CD4-positive, alpha-beta T cell treated with Interleukin-15 for 1 hour (primary cell): ENCODE results near the gene CD40.
"Not testable (repeated sequence)": the region's sequence is repeated elsewhere in the genome, so short reads cannot be mapped to it uniquely, and the experiment has no call there.

Experiments used
- DNase-seq: peaks from one replicate; pipeline ENCODE4 v3.0.0-alpha.2; 2020

The CD40 gene

DNA sequence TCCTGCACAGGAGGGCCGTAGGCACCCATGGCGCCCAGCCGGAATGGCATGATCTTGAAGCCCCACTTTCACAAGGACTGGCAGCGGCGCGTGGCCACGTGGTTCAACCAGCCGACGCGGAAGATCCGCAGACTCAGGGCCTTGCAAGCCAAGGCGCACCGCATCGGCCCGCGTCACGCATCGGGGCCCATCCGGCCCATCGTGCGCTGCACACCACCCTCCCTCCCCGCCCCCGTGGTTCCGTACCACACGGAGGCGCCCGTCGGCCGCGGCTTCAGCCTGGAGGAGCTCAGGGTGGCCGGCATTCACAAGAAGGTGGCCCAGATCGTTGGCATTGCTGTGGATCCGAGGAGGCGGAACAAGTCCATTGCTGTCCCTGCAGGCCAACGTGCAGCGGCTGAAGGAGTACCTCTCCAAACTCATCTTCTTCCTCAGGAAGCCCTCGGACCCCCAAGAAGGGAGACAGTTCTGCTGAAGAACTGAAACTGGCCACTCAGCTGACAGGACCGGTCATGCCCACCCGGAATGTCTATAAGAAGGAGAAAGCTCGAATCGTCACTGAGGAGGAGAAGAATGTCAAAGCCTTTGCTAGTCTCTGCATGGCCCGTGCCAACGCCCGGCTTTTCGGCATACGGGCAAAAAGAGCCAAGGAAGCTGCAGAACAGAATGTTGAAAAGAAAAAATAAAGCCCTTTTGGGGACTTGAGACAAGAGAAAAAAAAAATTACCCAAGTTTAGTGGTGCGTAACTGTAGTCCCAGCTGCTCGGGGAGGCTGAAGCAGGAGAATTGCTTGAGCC is 18.4 kb upstream of the CD40 start:
- DNase-seq: peak; percentile 58

DNA sequence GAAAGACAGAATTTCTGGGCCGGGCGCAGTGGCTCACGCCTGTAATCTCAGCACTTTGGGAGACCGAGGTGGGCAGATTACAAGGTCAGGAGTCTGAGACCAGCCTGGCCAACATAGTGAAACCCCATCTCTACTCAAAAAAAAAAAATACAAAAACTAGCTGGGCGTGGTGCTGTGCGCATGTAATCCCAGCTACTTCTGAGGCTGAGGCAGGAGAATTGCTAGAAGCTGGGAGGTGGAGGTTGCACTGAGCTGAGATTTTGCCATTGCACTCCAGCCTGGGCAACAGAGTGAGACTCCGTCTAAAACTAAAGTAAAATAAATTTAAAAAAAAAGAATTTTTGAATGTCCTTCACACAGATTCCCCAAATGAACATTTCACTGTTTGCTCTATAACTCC is 17.7 kb upstream of the CD40 start:
- DNase-seq: not testable (repeated sequence)

DNA sequence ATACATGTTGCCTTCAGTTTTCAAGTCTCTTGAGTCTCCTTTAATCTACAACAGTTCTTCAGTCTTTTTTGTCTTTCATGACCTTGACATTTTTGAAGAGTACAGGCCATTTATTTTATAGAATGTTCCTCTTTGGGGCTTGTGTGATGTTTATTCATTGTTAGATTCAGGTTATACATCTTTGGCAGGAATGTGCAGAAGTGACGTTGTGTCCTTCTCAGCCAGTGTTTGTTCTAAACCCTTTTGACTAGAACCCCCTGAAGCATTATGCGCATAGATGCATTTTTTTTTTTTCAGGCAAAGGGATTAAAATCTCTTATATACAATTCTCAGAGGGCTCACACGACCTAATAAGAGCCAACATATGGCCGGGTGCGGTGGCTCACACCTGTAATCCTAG is 17.1 kb upstream of the CD40 start:
- DNase-seq: no peak

DNA sequence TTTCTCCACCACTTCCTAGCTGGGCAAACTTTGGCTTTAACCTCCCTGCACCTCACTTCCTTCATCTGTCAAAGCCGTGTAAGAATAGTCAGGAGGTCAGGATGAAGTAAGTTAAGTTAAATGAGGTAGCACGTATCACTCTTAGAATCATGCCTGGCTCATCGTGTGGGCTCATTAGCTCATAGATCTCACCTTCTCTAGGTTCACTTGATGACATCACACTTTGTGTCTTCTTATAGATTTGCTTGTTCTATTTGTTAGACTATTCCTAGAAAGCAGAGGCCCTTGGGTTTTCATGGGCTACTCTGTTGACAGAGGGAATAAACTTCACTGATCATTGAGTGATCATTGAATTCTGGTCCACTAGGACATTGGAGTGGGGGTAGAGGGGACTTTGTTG is 16.2 kb upstream of the CD40 start:
- no peak for DNase-seq

DNA sequence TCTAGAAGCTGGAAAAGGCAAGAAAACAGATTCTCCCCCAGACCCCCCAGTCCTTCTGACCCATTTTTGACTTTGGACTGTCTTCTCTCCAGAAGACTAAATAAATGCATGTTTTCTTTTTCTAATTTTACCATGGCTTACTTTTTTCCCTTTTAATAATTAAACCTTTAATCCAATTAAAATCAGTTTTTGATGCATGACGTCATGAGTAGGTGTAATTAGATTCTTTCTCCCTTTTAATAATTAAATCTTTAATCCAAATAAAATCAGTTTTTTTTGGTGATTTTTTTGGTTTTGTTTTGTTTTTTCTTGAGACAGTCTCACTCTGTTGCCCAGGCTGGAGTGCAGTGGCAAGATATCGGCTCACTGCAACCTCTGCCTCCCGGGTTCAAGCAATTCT is 15.2 kb upstream of the CD40 start:
- DNase-seq: no peak

DNA sequence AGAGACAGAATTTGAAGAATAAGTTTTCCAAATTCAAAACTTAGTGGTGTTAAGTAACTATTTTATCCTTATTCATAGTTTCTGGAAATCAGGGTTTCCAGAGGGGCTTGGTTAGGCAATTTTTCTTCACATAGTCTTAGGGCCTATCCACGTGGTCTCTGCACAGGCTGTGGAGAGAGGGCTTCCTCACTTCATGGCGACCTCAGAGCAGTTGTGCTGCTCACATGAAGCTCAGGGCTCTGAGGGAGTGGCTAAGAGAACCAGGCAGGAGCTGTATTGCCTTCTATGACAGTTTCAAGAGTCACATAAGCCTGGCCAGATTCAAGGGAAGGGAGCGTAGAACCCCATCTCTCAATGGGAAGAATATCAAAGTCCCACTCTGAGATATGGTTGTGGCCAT is 13.9 kb upstream of the CD40 start:
- no peak for DNase-seq

DNA sequence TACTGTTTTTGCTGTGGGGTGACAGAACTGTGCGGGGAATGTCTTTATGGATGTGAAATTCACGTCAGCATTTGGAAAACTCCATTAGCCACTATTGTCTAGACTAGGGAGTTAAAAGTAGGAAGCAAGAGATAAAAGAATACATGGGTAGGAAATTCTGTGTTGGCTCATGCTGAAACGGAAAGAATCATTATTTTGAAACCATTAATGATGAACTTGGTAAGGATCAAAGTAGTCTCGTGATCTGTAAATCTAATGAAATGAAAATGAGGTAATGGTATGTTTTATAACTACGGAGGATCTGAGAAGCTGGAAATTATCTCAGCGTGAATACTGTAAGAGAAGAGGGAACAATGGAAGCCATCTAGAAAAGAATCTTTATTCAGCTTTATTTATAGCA is 11.1 kb upstream of the CD40 start:
- no peak for DNase-seq

DNA sequence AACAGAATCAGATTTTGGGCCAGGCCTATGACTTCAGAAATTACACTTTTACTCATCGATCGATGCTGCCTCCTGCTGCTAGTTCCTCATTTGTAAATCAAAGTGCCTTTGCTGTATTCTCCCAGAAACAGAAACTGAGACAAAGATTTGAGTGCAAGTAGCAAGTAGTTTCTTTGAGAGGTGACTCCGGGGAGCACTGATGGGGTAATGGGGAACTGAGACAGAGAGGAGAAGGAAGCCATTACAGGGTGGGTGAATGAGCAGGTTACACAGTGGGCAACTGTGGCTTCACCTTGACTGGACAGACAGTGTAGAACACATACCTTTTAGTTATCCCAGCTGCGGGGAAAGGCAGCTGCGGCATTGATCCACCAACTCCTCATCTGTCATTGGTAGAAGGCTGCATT is 9.7 kb upstream of the CD40 start:
- peak; percentile 49 for DNase-seq

DNA sequence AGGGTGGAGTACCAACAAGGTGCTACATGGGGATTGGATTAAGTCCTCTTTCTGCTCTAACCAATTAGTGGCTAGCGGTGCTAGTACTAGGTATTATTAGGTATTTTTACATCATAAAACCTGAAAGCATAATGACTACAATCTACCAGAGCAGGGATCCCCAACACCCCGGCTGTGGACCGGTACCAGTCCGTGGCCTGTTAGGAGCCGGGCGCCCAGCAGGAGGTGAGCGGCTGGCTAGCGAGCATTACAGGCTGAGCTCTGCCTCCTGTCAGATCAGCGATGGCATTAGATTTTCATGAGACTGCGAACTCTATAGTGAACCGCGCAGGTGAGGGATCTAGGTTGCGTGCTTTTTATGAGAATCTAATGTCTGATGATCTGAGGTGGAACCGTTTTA is 9.1 kb upstream of the CD40 start:
- DNase-seq: no peak

DNA sequence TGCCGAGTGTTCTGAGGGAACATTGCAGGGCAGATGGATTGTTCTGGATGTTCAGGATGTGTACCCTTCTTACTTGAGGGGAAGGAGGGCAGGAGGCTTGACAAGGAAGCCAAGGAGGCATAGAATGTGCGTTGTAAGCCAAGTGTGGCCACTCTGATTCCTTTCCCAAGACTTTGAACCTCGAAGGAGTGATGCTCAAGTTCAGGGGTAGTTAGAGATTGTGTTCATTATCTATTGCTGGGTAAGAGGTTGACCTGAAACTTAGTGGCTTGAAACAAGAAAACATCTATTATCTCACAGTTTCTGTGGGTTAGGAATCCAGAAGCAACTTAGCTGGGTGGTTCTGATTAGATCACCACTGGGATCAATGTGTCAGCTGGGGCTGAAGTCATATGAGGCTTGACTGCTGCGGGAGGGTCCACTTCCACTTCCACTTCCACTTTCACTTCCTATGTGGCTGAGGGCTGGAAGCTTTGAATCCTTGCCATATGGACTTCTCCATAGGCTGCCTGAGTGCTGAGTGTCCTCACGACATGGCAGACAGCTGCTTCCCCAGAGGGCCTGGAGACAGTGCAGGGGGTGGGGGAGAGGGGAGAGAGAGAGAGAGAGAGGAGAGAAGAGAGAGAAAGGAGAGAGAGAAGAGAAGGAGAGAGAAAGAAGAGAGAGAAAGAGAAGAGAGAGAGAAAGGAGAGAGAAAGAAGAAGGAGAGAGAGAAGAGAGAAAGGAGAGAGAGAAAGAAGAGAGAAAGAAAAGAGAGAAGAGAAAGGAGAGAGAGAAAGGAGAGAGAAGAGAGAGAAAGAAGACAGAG is 6.9 kb upstream of the CD40 start:
- peak; percentile 77 for DNase-seq

DNA sequence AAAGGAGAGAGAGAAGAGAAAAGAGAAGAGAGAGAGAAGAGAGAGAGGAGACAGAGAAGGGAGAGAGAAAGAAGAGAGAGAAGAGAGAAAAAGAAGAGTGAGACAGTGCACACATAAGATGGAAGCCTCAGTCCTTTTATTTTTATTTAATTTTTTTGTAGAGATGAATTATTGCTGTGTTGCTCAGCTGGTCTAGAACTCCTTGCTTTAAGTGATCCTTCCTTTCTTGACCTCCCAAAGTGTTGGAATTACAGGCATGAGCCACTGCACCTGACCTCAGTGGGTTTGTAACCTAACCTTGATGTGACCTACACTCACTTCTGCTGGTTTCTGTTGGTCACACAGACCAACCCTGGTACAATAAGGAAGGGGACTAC is 6.3 kb upstream of the CD40 start:
- DNase-seq: no peak

DNA sequence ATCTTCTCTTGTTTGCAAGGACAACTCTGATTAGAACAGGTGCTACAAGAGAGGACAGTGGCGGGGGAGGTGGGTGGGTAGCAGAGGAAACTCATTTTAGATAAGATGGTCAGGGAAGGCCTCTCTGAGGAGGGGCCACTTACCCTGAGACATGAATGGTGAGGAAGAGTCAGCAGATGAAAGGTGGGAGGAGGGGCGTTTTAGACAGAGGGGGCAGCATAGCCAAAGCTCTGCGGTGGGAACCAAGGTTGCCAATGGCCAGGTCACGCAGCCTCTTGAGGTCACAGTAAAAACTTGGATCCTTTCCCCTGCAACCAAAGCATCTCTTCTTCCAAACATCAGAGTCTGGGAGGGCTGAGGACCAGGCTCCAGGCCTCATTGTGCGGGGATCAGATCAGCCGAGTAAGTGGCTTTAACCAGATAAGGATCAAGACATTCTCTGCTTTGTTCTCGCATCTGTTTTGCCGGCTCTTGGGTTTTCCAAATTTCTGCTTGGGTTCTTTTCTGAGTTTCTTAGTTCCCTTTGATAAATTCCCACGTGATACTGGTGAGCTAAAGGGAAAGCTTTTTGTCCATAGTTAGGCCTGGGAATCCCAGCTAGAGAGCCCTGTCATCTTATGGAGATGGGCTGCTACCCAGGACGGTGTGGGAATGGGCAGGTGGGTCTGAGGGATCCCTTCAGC is 5.5 kb upstream of the CD40 start:
- DNase-seq: no peak

DNA sequence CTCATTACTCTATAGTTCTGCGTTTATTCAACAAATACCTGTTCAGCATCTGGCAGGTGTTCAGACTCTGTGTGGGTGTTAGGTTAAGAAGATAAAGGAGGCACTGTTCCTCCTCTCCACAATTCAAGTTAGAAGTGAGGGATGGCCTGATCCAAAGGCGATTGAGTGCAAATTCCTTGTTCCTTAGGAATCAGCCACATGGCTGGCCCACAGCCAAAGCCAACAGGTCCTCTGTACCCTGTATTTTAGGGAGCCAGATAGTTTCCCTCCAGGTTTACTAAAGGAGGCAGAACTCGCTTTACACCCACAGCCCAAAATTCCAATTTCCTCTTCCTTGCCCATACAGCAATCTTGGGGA is 5.0 kb upstream of the CD40 start:
- no peak for DNase-seq

DNA sequence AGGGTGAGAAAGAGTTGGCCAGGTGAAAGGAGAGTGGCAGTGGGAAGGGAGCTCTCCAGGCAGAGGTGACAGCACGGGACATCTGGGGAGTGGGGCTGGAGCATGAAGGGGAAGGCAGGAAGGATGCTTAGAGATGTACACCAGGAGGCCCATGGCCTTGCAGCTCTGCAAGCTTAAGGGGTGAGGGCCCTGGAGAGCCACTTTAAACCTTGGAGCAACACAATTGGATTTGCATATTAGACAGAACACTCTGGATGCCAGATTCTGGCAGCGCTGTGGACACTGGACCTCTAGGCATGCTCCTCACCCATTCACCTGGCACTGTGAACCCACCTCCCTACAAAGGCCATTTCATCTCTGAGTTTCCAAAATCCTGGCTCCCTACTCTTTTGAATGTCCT is 3.7 kb upstream of the CD40 start:
- no peak for DNase-seq

DNA sequence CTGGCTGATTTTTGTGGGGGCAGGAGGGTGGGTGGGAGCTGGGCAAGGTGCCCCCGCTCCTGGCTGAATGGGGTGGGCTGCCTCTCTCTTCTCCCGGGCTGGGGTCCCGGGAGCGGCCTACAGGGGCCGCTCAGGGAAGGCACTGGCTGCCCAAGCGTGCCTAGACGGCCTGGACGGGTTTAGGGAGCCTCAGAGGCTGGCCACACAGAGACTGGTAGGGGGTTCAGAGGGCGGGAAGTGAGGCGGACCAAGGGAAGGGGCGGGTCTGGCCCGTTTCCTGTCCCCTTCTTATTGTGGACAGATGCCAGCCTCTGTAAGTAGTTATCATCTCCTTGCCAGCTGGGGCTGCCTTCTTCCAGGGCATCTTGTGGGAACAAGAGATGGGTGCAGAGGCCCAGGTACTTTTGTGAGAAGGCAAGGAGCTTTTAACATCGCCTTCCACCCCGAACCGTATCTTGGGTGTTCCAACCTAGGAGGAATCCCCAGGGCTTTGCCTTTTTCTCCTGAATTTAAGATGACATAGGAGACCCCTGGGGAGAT is 437 bp downstream of the CD40 start:
- peak; percentile 41 for DNase-seq

DNA sequence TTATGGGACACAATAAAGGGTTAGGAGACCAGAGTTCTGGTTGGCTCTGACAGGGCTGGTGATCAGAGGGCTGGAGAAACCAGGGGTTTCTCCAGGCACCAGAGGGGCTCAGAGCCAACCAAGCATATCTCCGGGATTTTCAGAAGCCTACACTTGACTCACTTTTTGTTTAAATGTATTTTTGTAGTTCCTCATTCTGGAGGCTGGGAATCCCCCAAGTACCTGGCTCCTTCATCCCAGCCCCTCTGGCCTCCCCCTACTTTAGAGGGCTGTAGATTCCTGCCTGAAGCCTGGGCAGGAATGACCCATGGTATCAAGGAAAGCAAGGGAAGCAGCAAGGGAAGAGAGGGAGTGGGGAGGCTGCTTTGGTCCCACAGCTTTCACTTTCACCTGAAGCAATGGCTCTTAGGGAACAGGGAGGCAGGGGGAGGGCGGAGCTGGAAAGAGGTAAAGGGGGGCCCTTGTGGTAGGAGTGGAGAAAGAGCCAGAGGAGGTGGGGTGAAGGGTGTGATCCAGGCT is 973 bp downstream of the CD40 start:
- DNase-seq: peak; percentile 51

DNA sequence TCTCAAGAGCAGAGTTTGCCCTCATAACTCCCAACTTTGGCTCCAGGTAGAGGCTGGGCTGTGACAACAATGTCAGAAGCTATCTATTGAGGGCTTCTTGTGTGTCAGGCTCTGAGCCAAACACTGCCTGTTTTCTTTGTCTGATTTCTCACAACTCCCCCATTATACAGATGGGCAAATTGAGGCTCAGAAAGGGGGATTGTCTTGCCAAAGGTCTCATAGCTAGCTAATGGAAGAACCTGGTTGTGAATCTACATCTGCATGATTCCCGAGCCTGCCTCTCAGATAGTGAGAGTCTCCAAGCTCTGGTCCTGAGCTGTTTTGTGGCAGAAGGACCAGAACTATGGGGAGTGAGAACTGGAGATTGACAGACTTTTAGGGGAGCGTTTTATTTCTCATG is 1.4 kb downstream of the CD40 start:
- DNase-seq: no peak

DNA sequence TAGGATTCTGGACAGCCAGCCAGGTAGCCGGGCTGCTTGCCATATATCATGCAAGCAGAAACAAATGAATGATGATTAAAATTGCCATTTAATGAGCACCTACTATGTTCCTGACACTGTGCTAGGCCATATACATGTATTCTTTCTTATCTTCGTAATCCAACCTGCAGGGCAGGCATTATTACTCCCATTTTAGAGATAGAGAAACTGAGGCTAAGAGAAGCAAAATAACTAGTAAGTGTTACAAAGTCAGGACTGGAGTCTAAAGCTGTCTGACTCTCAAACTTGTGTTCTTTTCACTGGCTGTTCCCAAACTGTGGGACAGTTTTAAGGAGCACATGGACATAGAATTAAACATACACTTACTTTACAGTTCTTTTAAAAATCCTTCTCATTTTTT is 2.0 kb downstream of the CD40 start:
- no peak for DNase-seq

DNA sequence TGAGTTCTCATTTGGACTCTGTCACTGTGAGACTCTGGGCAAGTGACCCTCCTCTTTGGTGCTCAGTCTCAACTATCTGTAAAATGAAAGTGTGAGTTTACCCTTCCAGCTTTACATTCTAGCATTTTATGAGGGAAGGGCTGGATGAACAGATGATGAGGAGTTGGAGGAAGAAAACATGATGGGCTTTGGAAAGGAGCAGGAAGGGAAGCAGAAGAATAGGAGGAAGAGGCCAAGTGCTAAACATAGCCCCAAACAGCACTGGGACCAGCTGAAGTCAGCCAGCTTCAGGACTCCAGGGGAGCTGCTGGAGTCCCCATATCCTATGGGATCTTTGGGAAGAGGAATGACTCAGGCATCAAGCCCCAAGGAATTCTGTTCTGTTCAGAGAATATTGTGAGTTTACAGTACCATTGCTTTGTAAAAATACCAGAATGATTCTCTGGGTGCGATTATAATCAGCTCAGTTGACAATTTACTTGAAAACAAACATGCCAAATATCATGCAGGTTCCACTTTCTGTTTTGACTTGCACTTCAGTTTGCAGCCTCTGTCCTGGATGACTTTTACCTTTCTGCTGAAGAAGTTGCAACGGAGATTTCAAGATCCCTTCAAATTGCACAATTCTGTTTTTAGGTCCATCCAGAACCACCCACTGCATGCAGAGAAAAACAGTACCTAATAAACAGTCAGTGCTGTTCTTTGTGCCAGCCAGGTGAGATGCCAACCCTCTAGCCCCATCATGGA is 3.2 kb downstream of the CD40 start:
- no peak for DNase-seq

DNA sequence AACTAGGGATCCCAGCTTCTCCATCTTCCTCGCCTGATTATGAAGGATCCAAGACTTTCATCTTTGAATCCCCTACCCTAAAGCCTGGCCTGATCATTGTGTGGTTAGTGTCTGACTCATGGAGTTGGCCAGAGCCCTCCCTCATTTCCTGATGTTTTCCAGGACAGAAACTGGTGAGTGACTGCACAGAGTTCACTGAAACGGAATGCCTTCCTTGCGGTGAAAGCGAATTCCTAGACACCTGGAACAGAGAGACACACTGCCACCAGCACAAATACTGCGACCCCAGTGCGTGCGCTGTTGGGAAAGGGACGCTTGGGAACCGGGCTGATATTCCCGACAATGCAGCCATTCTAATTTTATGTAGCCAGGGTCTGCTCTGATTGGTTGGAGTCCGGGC is 4.0 kb downstream of the CD40 start:
- DNase-seq: no peak

DNA sequence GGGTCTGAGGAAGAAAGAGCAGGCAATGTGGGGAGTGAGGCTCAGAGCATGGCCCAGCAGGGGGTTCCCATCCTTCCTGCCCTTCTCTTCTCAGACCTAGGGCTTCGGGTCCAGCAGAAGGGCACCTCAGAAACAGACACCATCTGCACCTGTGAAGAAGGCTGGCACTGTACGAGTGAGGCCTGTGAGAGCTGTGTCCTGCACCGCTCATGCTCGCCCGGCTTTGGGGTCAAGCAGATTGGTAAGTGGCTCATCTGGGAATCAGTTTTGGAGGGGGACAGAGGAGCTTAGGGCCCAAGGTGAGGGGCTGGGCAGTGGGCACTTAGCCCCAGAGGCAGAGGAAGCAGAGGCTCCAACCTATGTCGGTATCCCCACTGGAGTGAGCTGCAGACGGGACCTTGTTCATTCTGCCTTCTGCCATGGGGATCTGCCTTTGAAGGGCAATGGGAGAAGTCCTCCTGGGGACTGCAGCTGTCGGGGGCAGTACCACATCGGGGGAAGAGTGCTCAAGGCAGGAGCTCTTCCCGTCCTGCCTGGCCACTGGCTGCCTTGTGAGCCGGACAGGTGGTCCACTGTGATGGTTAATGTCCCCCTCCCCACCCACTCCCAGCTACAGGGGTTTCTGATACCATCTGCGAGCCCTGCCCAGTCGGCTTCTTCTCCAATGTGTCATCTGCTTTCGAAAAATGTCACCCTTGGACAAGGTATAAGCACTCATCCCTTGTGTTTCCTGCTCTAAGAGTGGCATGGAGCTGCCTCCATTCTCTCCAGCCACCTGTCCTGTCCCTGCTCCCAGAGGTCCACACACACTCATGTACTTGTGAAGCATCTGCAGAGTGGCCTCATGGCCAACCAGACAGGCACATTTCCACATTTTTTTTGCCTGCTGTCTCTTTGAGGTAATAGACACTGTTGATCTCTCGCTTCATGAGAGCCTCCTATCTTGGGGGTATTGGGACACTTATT is 4.7 kb downstream of the CD40 start:
- no peak for DNase-seq
